K562 (cell line): ENCODE data around the gene GABRA6. TPM values are rescaled to one million over a fixed set of nuclear protein-coding genes. Genes with fewer than 3 reads are reported as not detected.

Source experiments
- ATAC-seq: fragments of 200-7000 bp; cut with Tn5 transposase; 3 replicates; pipeline ENCODE4 v1.9.1; 2020; ENCODE audit warnings: moderate library complexity
- BruUV-seq: library from RNA; stranded (reverse); fragments of 400-500 nt; replicated peaks from 2 replicates; lab custom pipeline; 2021; lab: Mats Ljungman, UMichigan
- CTCF ChIA-PET: fragments of 300-600 bp; formaldehyde crosslinking; extraction: SDS; loops from one replicate; lab custom pipeline; 2021; ENCODE audit warnings: low intra/inter-chr PET ratio; lab: Yijun Ruan, JAX
- POLR2A ChIA-PET: fragments of 300-600, 350-650 bp; sonication (Branson Sonifier 250); formaldehyde crosslinking; extraction: SDS; loops from one replicate; lab custom pipeline; 2021; ENCODE audit warnings: antibody characterized with exemption, inconsistent platforms; lab: Yijun Ruan, JAX
- DNase-seq, 4 experiments: peaks; one replicate each; pipeline versions ENCODE4 v3.0.0 to v3.0.0-alpha.2; 2011 to 2018; ENCODE audit warnings: low spot score in 3 of 4, mixed read lengths in 3 of 4; ENCODE audit errors: extremely low read depth in 1 of 4
- FAIRE-seq: peaks from 2 replicates; lab custom pipeline; 2011; peaks lifted over from hg19 to GRCh38; lab: Jason Lieb, UNC
- H2AFZ ChIP-seq: 2 replicates; pipeline ENCODE4 v1.6.0; 2011; ENCODE audit warnings: low read depth, low read length, control low read depth, inconsistent platforms
- H3K27ac ChIP-seq: fragments of 200-600 bp; 3 replicates; pipeline ENCODE4 v1.8.0; 2011; ENCODE audit warnings: low read depth, mild to moderate bottlenecking, control low read depth, inconsistent platforms, low read length, moderate library complexity, mixed read lengths; ENCODE audit errors: extremely low read depth
- H3K27me3 ChIP-seq, 2 experiments: fragments of 300-600 bp in 1 of 2; 2 replicates in 1 of 2; 3 replicates in 1 of 2; pipeline versions ENCODE4 v1.6.0 to v1.8.0; 2011; ENCODE audit warnings: inconsistent platforms in 2 of 2, low read length in 2 of 2, mild to moderate bottlenecking in 1 of 2, mixed read lengths in 1 of 2, moderate library complexity in 1 of 2; ENCODE audit not compliant: control insufficient read depth in 2 of 2, insufficient read depth in 2 of 2
- H3K36me3 ChIP-seq: fragments of 300-600 bp; 3 replicates; pipeline ENCODE4 v1.8.0; 2011; ENCODE audit warnings: mild to moderate bottlenecking, low read length, inconsistent platforms; ENCODE audit not compliant: control insufficient read depth, insufficient read depth
- H3K4me1 ChIP-seq, 2 experiments: fragments of 200-600 bp in 1 of 2; replicated peaks in 1 of 2; 2 replicates in 1 of 2; 3 replicates in 1 of 2; pipeline versions ENCODE4 v1.5.1 to v1.8.0; 2011; ENCODE audit warnings: inconsistent platforms in 2 of 2, low read length in 2 of 2, mild to moderate bottlenecking in 1 of 2, mixed read lengths in 1 of 2, moderate library complexity in 1 of 2; ENCODE audit not compliant: control insufficient read depth in 2 of 2, insufficient read depth in 2 of 2
- H3K4me2 ChIP-seq: 2 replicates; pipeline ENCODE4 v1.6.1; 2011; ENCODE audit warnings: low read length, control low read depth, inconsistent platforms, mixed read lengths; ENCODE audit not compliant: insufficient read depth
- H3K4me3 ChIP-seq: fragments of 200-600 bp; sonication (generic), shearing (Covaris generic); 2 replicates; pipeline ENCODE4 v1.5.1; 2016; ENCODE audit warnings: control low read depth, inconsistent platforms
- H3K79me2 ChIP-seq: fragments of 200-600 bp; 3 replicates; pipeline ENCODE4 v1.8.0; 2011; ENCODE audit warnings: low read length, inconsistent platforms; ENCODE audit not compliant: control insufficient read depth, insufficient read depth
- H3K9ac ChIP-seq, 2 experiments: 2 replicates each; pipeline versions ENCODE4 v1.6.0 to v1.6.1; 2011; ENCODE audit warnings: low read depth in 2 of 2, low read length in 2 of 2, control low read depth in 1 of 2, inconsistent platforms in 1 of 2, mild to moderate bottlenecking in 1 of 2, mixed read lengths in 1 of 2; ENCODE audit not compliant: insufficient read depth in 1 of 2
- H3K9me1 ChIP-seq: one replicate; pipeline ENCODE4 v1.6.0; 2011; ENCODE audit warnings: inconsistent platforms, mild to moderate bottlenecking, low read length, moderate library complexity; ENCODE audit not compliant: control insufficient read depth, insufficient read depth
- H3K9me3 ChIP-seq: replicated peaks from 2 replicates; pipeline ENCODE4 v1.5.1; 2011; ENCODE audit warnings: low read depth, low read length, inconsistent platforms; ENCODE audit not compliant: control insufficient read depth, insufficient read depth
- H4K20me1 ChIP-seq: replicated peaks from 2 replicates; pipeline ENCODE4 v1.6.1; 2011; ENCODE audit warnings: low read length, inconsistent platforms, mixed read lengths; ENCODE audit not compliant: control insufficient read depth, insufficient read depth
- ERF ChIP-seq: fragments of 450-650 bp; formaldehyde crosslinking; IDR thresholded peaks from 2 replicates; pipeline ENCODE4 v1.4.0; 2020; ENCODE audit warnings: mild to moderate bottlenecking, mixed read lengths
- FOXA3 ChIP-seq, 2 experiments: fragments of 450-650 bp in 1 of 2; sonication (generic) in 1 of 2; formaldehyde crosslinking; IDR thresholded peaks in 1 of 2; conservative IDR thresholded peaks in 1 of 2; 2 replicates each; pipeline versions ENCODE4 v1.4.0 to v1.8.0; 2020 to 2022; ENCODE audit warnings: mild to moderate bottlenecking in 2 of 2, missing genetic modification reagents in 1 of 2
- HEY1 ChIP-seq: fragments of 250-450 bp; sonication (Bioruptor Pico); IDR thresholded peaks from 2 replicates; pipeline ENCODE4 v1.5.0; 2020; ENCODE audit warnings: mild to moderate bottlenecking, moderate library complexity, borderline replicate concordance
- HIVEP1 ChIP-seq: fragments of 250-450 bp; sonication (Bioruptor Pico); IDR thresholded peaks from 2 replicates; pipeline ENCODE4 v1.4.0; 2020; ENCODE audit warnings: mild to moderate bottlenecking
- MAFK ChIP-seq: IDR thresholded peaks from 2 replicates; pipeline ENCODE4 v1.6.1; 2011; ENCODE audit warnings: low read length, improper control_type of control experiment
- MTF1 ChIP-seq: fragments of 250-450 bp; sonication (Bioruptor Pico); IDR thresholded peaks from 2 replicates; pipeline ENCODE4 v1.9.0; 2021; ENCODE audit warnings: moderate library complexity, mild to moderate bottlenecking, inconsistent platforms, borderline replicate concordance
- NCOA1 ChIP-seq: fragments of 450-650 bp; IDR thresholded peaks from 2 replicates; pipeline ENCODE4 v1.6.1; 2016; ENCODE audit warnings: low read depth
- NR2C1 ChIP-seq, 2 experiments: fragments of 450-650 bp; IDR thresholded peaks; 2 replicates each; pipeline ENCODE4 v1.6.1; 2017; ENCODE audit warnings: mild to moderate bottlenecking in 2 of 2, antibody characterized with exemption in 1 of 2, inconsistent platforms in 1 of 2, missing compliant biosample characterization in 1 of 2, missing genetic modification characterization in 1 of 2
- RNF2 ChIP-seq: sonication (generic); IDR thresholded peaks from 2 replicates; pipeline ENCODE4 v1.6.1; 2016
- ZNF507 ChIP-seq: conservative IDR thresholded peaks from 2 replicates; pipeline ENCODE4 v1.6.1; 2017; ENCODE audit warnings: missing genetic modification characterization, missing compliant biosample characterization
- WGBS: fragments of 100-300 bp; shearing (Covaris generic); methylation state at CpG from one replicate; pipeline ENCODE4 v1.1.6; 2016; ENCODE audit warnings: low coverage, mixed read lengths; ENCODE audit not compliant: insufficient coverage; ENCODE audit errors: missing lambda C conversion rate; 5-methylcytosine and 5-hydroxymethylcytosine counted together
- in situ Hi-C: fragments of 300-500 bp; cut with MboI; formaldehyde crosslinking; loops from 4 replicates; pipeline ENCODE4 v1.15.0; 2018; ENCODE audit warnings: inconsistent platforms, mixed read lengths
- intact Hi-C: fragments of 100-400 bp; cut with micrococcal nuclease; formaldehyde crosslinking; loops from 2 replicates; pipeline ENCODE4 v1.14.2; 2022
- polyA plus RNA-seq, 8 experiments: library from polyadenylated mRNA; depleted of rRNA in 4 of 8; stranded (reverse) in 5 of 8; unstranded in 3 of 8; fragments of >200 nt; fragmentation: Nextera tagmentation in 2 of 8; fragmentation: Illumina TruSeq in 1 of 8; extraction: Ambion mirVana in 2 of 8; extraction: Trizol in 1 of 8; gene quantifications; 2 replicates each; pipeline versions ENCODE4 v1.2.1 to v1.2.3, GENCODE V29; 2011 to 2014; ENCODE audit warnings: inconsistent platforms in 1 of 8, missing spikeins in 1 of 8
- total RNA-seq, 7 experiments: library from RNA; depleted of rRNA in 6 of 7; stranded (reverse); fragments of >200 nt in 6 of 7; fragmentation: Illumina TruSeq in 2 of 7; extraction: Trizol in 2 of 7; gene quantifications; 2 replicates each; pipeline versions ENCODE4 v1.2.1 to v1.2.3, GENCODE V29; 2011 to 2021; ENCODE audit warnings: low replicate concordance in 1 of 7
- TF ChIP-seq, protein P1 (sequence below): fragments of 250-450 bp; sonication (Bioruptor Pico); IDR thresholded peaks from 2 replicates; pipeline ENCODE4 v1.4.0; 2020
- TF ChIP-seq, protein P2 (sequence below): sonication (generic); formaldehyde crosslinking; IDR thresholded peaks from 2 replicates; pipeline ENCODE4 v1.8.0; 2022; ENCODE audit warnings: mild to moderate bottlenecking, missing genetic modification reagents

GABRA6 gene
- total and polyA plus RNA-seq, 9 of the 15 experiments (the other 6 are each of a cell fraction or from before 2014, with no cell fraction given): not detected

DNA sequence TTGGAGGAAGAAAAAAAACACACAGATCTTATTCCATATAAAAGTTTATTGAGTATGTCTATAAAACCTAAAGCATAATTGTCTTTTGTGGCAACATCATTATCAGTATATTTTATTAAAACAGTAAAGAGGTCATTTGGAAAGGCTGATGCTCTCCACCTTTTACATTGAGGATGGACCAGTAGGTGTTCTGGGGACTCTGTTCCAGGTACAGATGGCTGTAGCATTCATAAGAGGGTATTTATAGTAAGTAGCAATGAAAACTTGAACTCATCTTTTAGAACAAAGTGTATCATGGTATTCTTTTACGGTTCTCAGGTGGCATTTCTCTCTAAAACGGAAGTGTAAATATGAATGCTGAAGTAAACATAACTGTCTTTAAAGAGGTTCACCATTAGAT lies 1.8 kb downstream of the GABRA6 start:
- CTCF ChIA-PET: no interaction called here
- H3K4me3 ChIP-seq: no peak overlapping the region
- H3K4me1 ChIP-seq: no peaks in the 10 kb centered on the region
- H3K9me3 ChIP-seq: no peaks in the 10 kb centered on the region
- no peak overlapping the region for H2AFZ ChIP-seq
- in situ Hi-C loops (no loop called here), intact Hi-C loops (no loop called here)
- no peak for ATAC-seq
- BruUV-seq: no TSS peak
- DNase-seq: no peak
- no peak overlapping the region for H3K9ac ChIP-seq
- WGBS: 0% methylated on average over 2 of the region's 2 CpGs
- TF ChIP-seq HIVEP1 (CRISPR knock-in tag) (no peak), ZNF507 (tag) (no peak), MTF1 (CRISPR knock-in tag) (no peak), HEY1 (no peak)
- TF ChIP-seq, protein P1, sequence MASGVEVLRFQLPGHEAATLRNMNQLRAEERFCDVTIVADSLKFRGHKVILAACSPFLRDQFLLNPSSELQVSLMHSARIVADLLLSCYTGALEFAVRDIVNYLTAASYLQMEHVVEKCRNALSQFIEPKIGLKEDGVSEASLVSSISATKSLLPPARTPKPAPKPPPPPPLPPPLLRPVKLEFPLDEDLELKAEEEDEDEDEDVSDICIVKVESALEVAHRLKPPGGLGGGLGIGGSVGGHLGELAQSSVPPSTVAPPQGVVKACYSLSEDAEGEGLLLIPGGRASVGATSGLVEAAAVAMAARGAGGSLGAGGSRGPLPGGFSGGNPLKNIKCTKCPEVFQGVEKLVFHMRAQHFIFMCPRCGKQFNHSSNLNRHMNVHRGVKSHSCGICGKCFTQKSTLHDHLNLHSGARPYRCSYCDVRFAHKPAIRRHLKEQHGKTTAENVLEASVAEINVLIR: no peak
- H3K9me1 ChIP-seq: no peaks in the 10 kb centered on the region
- H3K27ac ChIP-seq: no peak overlapping the region
- no peaks in the 10 kb centered on the region for H3K27me3 ChIP-seq
- no peak for FAIRE-seq
- H3K36me3 ChIP-seq: no peaks in the 10 kb centered on the region
- H3K4me2 ChIP-seq: no peak overlapping the region
- H3K79me2 ChIP-seq: no peaks in the 10 kb centered on the region
- POLR2A ChIA-PET: no interaction called here
- no peaks in the 10 kb centered on the region for H4K20me1 ChIP-seq

DNA sequence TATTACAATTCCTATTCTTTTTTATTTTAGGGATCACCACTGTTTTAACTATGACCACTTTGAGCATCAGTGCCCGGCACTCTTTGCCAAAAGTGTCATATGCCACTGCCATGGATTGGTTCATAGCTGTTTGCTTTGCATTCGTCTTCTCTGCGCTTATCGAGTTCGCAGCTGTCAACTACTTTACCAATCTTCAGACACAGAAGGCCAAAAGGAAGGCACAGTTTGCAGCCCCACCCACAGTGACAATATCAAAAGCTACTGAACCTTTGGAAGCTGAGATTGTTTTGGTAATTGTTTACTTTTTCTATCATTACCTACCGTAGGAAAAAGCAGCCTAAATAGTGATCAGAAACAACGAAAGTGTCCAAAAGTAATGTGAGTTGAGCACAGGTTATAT lies 6.4 kb downstream of the GABRA6 start:
- ATAC-seq: no peak
- Histone ChIP-seq H3K4me1 (no peaks in the 10 kb centered on the region), H3K9me1 (no peaks in the 10 kb centered on the region), H4K20me1 (no peaks in the 10 kb centered on the region), H3K27me3 (no peaks in the 10 kb centered on the region), H3K36me3 (no peaks in the 10 kb centered on the region), H3K9me3 (no peaks in the 10 kb centered on the region), H3K27ac (no peak overlapping the region), H3K9ac (no peak overlapping the region), H3K4me2 (no peak overlapping the region), H2AFZ (no peak overlapping the region), H3K79me2 (no peaks in the 10 kb centered on the region), H3K4me3 (no peak overlapping the region)
- no TSS peak for BruUV-seq
- 0% methylated on average over 7 of the region's 7 CpGs for WGBS
- no peak for FAIRE-seq
- in situ Hi-C loops (no loop called here), intact Hi-C loops (no loop called here)
- CTCF ChIA-PET: no interaction called here
- no peak for DNase-seq
- TF ChIP-seq NCOA1 (no peak), MAFK (no peak), NR2C1 (IDR thresholded peaks at IDR 0.05) (no peak), NR2C1 (tag; IDR thresholded peaks at IDR 0.05) (no peak), FOXA3 (CRISPR knock-in tag; conservative IDR thresholded peaks at IDR 0.05 in 1 of 2, IDR thresholded peaks at IDR 0.05 in 1 of 2) (no peak), RNF2 (no peak), ERF (CRISPR knock-in tag) (no peak)
- TF ChIP-seq, protein P2, sequence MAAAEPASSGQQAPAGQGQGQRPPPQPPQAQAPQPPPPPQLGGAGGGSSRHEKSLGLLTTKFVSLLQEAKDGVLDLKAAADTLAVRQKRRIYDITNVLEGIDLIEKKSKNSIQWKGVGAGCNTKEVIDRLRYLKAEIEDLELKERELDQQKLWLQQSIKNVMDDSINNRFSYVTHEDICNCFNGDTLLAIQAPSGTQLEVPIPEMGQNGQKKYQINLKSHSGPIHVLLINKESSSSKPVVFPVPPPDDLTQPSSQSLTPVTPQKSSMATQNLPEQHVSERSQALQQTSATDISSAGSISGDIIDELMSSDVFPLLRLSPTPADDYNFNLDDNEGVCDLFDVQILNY (CRISPR knock-in tag): no peak
- POLR2A ChIA-PET: no interaction called here
